Activated CD4-positive, alpha-beta T cell treated with anti-CD3 and anti-CD28 coated beads, Interleukin-2, Interleukin-4, amounts not matched to agents 100 ng/mL and 50 ng/mL, durations not matched to agents 16 hours and 8 hours (primary cell): ENCODE data around the gene RNF123.

ENCODE experiments used
- DNase-seq: peaks from one replicate; pipeline ENCODE4 v3.0.0-alpha.2; 2020; ENCODE audit warnings: low spot score

Gene RNF123

GRCh38 chr3:49750056-49750455, 60.7 kb downstream of the RNF123 start:
- no peak for DNase-seq

GRCh38 chr3:49751501-49751900, 62.1 kb downstream of the RNF123 start:
- DNase-seq: no peak

- DNase-seq: no peak
These were observed 65.2 kb downstream of the RNF123 start for GRCh38 chr3:49754536-49754935.

- no peak for DNase-seq
These were observed 66.7 kb downstream of the RNF123 start for GRCh38 chr3:49756036-49756435.

- no peak for DNase-seq
These were observed 67.8 kb downstream of the RNF123 start for GRCh38 chr3:49757197-49757596.

- DNase-seq: no peak
These were observed 69.9 kb downstream of the RNF123 start for GRCh38 chr3:49759226-49759625.

- DNase-seq: no peak
These were observed 72.3 kb downstream of the RNF123 start for GRCh38 chr3:49761661-49762060.

- no peak for DNase-seq
These were observed 74.6 kb downstream of the RNF123 start for GRCh38 chr3:49763981-49764380.

GRCh38 chr3:49769286-49769915, 80.0 kb downstream of the RNF123 start:
- no peak for DNase-seq

GRCh38 chr3:49769926-49770325, 80.6 kb downstream of the RNF123 start:
- DNase-seq: no peak
